Stimulated activated CD8-positive, alpha-beta memory T cell treated with anti-CD3 and anti-CD28 coated beads, Interleukin-12 subunit alpha, Interleukin-12 subunit beta, amount 100 ng/mL, for 4 hours (primary cell): ENCODE results near the gene ABHD17A.
"Not testable (repeated sequence)": the region's sequence is repeated elsewhere in the genome, so short reads cannot be mapped to it uniquely, and the experiment has no call there.

Source experiments
- DNase-seq: peaks from one replicate; pipeline ENCODE4 v3.0.0-alpha.2; 2020; ENCODE audit warnings: low read depth

Gene ABHD17A

GRCh38 chr19:1881393-1882088 lies 3.8 kb downstream of the ABHD17A start:
- DNase-seq, result not testable (repeated sequence)

- no peak for DNase-seq
Measured at GRCh38 chr19:1880611-1881392, 4.5 kb downstream of the ABHD17A start.

- DNase-seq, result not testable (repeated sequence)
Measured at GRCh38 chr19:1879982-1880381, 5.3 kb downstream of the ABHD17A start.

GRCh38 chr19:1878583-1878982 lies 6.7 kb downstream of the ABHD17A start:
- DNase-seq, result not testable (repeated sequence)

- DNase-seq, result not testable (repeated sequence)
Measured at GRCh38 chr19:1877280-1877660, 8.0 kb downstream of the ABHD17A start.

GRCh38 chr19:1876496-1877279 lies 8.6 kb downstream of the ABHD17A start:
- not testable (repeated sequence) for DNase-seq

- peak; percentile 79 for DNase-seq
Measured at GRCh38 chr19:1875646-1876495, 9.4 kb downstream of the ABHD17A start.

GRCh38 chr19:1875265-1875645 lies 10.0 kb downstream of the ABHD17A start:
- not testable (repeated sequence) for DNase-seq

GRCh38 chr19:1874554-1875185 lies 10.6 kb downstream of the ABHD17A start:
- no peak for DNase-seq

GRCh38 chr19:1873524-1874473 lies 11.5 kb downstream of the ABHD17A start:
- no peak for DNase-seq

GRCh38 chr19:1872807-1873523 lies 12.3 kb downstream of the ABHD17A start:
- no peak for DNase-seq

GRCh38 chr19:1871630-1872029 lies 13.7 kb downstream of the ABHD17A start:
- no peak for DNase-seq

GRCh38 chr19:1871140-1871597 lies 14.1 kb downstream of the ABHD17A start:
- no peak for DNase-seq

- DNase-seq, result no peak
Measured at GRCh38 chr19:1868971-1869370, 16.3 kb downstream of the ABHD17A start.

- no peak for DNase-seq
Measured at GRCh38 chr19:1867349-1867724, 18.0 kb downstream of the ABHD17A start.

GRCh38 chr19:1866693-1867348 lies 18.5 kb downstream of the ABHD17A start:
- no peak for DNase-seq

- DNase-seq, result no peak
Measured at GRCh38 chr19:1865172-1866010, 19.9 kb downstream of the ABHD17A start.
